ENCODE results near the gene KCNG1.

DNA sequence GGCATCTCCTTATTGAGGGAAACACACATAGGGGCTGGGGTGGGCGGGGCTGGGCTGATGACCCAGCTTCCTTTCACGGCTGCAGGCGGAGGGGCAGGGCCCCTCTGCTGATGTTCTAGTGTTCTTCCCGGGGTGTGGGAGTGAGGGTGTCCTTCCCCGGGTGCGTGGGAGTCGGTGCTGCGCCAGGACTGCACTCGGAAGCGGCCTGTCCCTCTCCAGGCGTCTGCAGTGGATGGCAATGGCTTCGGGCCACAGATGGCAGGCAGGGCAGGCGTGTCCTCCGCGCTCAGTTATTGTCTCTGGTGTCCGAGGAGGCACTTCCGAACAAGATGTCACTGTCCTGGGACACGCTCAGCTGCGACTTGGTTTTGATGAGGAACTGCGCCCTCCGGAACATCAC, 19.2 kb downstream of the KCNG1 start:
- TF ChIP-seq, protein P1, sequence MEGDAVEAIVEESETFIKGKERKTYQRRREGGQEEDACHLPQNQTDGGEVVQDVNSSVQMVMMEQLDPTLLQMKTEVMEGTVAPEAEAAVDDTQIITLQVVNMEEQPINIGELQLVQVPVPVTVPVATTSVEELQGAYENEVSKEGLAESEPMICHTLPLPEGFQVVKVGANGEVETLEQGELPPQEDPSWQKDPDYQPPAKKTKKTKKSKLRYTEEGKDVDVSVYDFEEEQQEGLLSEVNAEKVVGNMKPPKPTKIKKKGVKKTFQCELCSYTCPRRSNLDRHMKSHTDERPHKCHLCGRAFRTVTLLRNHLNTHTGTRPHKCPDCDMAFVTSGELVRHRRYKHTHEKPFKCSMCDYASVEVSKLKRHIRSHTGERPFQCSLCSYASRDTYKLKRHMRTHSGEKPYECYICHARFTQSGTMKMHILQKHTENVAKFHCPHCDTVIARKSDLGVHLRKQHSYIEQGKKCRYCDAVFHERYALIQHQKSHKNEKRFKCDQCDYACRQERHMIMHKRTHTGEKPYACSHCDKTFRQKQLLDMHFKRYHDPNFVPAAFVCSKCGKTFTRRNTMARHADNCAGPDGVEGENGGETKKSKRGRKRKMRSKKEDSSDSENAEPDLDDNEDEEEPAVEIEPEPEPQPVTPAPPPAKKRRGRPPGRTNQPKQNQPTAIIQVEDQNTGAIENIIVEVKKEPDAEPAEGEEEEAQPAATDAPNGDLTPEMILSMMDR (IDR thresholded peaks at IDR 0.05), result no peak
- no peak for TF ChIP-seq POLR2A (IDR thresholded peaks at IDR 0.05)

Measured in body of pancreas (tissue), 4 donors.